GM19043 (cell line): ENCODE data around the gene TBC1D14.

ENCODE experiments used
- ATAC-seq: cut with Tn5 transposase; IDR thresholded peaks from one replicate; pipeline ENCODE4 v1.9.1; 2021; ENCODE audit warnings: low read depth; ENCODE audit not compliant: unreplicated experiment

TBC1D14 gene, protein sequence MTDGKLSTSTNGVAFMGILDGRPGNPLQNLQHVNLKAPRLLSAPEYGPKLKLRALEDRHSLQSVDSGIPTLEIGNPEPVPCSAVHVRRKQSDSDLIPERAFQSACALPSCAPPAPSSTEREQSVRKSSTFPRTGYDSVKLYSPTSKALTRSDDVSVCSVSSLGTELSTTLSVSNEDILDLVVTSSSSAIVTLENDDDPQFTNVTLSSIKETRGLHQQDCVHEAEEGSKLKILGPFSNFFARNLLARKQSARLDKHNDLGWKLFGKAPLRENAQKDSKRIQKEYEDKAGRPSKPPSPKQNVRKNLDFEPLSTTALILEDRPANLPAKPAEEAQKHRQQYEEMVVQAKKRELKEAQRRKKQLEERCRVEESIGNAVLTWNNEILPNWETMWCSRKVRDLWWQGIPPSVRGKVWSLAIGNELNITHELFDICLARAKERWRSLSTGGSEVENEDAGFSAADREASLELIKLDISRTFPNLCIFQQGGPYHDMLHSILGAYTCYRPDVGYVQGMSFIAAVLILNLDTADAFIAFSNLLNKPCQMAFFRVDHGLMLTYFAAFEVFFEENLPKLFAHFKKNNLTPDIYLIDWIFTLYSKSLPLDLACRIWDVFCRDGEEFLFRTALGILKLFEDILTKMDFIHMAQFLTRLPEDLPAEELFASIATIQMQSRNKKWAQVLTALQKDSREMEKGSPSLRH

DNA sequence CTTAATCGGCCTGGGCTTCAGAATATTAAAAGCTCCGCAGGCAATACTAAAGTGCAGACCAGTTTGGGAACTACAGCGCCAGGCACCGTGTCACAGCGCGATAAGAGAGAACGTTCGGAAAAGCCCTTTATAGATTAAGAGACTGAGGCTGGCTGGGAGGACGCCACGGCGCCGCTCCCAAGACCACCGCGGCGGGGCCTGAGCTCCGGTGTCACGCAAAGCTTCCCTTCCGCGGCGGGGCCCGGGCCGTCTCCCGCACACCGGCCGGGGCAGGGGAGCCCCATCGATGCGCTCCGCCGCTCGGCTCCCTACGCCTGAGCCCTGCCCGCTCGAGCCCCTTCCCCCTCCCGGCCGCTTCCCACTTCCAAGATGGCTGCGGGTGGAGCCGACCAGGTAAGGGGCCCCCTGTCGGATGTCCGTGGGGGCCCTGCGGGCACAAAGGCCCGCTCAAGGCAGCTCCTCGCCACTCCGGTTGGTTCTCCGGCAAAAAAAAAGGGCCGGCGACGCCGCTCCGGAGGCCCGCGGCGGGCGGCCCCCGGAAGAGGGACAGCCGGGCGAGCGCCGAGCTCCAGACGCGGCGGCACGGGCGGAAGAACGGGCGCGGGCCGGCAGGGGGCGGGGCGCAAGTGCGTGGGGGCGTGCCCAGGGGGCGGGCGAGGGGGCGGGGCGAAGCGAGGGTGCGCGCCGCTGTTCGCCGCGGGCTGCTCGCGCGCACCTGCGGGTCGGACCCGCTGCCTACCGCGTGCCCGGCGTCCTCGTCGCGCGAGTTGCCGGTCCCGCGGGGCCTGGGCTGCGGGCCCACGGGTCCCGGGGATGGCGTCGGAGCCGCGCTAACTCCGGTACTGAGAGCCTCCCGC, at the start of gene TBC1D14:
Gene TBC1D14, plus strand, starts transcription at position 714 of the 857 bp plus-strand sequence. CDS start 13,564 bp downstream, outside the sequence.
- peak; percentile 75 for ATAC-seq

DNA sequence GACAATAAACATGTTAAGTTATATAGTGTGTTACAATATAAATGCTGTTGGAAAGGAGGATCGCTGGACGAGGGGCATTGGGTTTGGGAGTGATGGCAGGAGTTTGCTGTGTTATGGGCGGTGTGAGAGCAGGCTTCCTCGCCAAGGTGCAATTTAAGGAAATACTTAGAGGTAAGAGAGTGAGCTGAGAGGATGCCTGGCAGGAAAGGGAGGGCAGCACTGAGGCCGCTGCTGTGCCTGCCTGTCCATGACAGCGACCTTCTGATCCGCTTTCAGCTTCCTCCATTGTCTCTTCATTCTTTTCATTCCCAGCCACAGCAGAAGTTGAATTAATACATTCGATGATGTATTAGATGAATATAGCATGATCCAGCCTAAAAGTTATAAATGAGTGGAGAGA, 41.2 kb upstream of the TBC1D14 start:
- no peak for ATAC-seq

DNA sequence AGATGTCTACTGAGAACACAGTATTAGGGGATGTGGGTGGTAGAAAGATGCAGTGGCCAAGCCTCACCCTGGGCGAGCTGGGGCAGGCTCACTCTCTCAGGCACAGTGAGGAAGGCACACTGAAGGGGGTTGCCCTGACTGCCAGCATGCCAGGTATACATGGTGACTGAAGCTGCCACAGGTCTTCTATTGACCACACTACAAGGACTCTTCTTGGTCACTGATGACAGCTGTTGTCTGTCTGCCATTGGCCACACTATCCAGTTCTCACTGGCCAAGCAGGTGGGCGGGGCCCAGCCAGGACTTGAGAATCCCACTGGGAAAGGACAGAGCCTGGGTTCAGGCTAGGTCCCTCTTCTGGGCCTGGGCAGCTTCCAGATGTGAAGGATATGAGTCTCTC, 39.7 kb upstream of the TBC1D14 start:
- no peak for ATAC-seq

DNA sequence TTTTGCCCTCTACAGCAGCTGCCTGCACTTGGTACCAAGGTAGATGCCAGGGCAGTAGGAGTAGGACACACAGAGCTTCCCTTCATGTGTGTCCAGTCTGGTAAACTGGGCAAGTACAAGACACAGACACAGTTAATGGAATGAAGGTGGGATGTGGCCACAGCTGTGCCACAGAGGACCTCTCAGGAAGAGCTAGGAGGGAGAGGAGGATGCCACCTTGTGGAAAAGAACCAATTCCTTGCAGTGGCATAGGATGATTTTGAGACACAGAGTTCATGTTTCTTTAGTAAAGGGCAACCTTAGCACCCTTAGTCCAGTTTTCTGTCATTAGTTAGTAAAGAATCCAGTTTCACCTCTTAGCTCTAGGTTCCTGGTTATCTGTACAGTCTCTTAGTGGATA, 36.3 kb upstream of the TBC1D14 start:
- no peak for ATAC-seq

DNA sequence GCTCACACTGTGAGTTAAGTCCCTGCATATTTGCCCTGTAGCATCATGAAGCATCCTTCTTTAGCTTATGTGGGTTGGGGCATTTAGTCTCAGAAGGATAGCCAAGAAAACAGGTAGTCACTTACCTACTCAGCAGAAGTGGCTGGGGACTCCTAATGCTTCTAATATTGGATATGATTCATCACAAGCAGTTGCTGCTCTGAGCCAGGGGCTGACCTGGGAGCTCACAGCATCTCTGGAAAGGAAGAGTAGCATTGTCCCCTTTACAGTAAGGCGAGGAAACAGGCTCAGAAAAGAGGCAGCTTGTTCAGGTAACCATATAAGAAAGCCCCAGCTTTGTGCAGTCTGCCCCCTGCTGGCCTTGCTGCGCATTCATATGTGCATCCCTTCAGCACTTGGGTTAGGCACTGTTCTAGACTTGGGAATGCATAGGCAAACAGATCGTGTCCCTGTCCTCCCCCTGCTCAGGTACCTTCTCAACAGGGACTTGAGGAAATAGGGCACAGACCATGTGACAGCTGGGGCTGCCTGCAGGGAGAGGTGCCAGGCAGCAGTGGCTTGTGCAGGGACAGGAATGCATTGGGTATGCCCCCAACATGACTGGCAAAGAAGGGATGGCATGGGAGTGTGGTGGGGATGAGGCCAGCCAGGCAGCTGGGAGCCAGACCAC, 35.7 kb upstream of the TBC1D14 start:
- ATAC-seq, result no peak

DNA sequence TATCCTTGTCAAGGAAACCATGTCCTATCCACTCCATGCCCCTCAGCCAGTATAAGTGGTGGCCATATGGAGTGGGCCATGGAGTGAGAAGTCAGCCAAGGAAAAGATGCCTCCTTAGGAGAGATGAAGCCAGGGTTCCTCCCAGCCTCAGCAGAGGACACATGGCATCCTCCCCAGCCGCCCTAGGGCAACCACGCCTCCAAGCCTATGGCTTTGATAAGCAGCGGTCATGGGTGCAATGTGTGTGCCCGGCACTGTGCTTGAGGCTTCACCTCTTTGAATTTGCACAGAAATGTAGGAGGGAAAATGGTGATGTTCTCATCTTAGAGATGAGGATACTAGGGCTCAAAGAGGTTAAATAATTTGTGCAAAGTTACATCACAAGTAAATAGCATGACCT, 34.6 kb upstream of the TBC1D14 start:
- ATAC-seq, result no peak

DNA sequence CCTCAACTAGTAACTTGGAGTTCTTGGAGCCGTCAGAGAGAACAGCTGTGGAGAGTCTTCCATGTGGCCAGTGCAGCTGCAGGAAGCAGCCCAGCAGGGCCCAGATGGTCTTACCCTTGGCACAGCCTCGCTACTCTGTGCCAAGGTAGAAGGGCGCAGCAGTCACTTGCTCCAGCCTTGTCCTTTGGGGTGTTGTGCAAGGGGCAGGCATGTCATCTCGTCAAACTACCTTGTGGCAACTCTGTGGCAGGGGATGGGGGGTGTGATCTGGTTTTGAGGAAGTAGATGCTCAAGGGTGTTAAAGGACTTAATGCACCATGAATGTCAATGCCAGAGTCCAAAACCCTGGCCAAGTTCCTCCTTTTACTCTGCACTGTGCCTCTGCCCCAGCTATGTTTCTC, 34.2 kb upstream of the TBC1D14 start:
- no peak for ATAC-seq

DNA sequence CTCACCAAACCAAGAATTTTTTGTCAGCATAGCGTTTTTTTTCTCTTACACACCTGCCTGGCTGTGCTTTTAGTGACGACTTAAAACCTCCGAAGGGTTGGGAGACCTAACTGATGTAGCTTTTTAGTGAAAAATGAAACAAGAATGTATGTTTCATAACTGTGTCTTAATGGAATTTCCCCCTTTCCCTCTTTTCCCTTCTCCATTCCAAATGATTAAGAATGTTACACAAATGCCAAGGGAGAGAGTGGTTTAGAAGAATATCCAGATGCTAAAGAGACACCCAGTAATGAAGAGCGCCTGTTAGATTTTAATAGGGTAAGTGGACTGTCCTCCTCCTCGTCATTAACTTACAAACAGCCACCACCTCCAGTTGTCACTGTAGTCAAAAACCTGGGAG, 33.2 kb upstream of the TBC1D14 start:
- ATAC-seq, result no peak

DNA sequence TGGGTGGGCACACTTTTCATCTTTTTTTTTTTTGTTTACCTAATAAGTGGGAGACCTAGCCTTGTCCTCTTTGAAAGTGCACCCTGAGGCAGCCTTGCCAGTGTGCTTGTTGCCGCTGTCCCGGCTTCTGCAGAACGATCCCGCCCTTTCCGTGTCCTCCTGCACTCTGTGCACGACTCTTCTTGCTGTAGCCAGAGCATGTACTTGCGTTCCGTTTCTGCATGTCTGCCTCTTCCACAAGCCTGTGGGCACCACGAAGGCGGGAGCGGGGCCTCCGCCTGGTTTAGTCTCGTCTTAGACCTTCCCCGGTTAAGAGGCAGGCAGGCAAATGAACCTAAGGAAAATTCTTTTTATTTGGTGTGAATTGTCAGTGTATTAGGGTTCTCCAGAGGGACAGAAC, 32.6 kb upstream of the TBC1D14 start:
- ATAC-seq, result no peak

DNA sequence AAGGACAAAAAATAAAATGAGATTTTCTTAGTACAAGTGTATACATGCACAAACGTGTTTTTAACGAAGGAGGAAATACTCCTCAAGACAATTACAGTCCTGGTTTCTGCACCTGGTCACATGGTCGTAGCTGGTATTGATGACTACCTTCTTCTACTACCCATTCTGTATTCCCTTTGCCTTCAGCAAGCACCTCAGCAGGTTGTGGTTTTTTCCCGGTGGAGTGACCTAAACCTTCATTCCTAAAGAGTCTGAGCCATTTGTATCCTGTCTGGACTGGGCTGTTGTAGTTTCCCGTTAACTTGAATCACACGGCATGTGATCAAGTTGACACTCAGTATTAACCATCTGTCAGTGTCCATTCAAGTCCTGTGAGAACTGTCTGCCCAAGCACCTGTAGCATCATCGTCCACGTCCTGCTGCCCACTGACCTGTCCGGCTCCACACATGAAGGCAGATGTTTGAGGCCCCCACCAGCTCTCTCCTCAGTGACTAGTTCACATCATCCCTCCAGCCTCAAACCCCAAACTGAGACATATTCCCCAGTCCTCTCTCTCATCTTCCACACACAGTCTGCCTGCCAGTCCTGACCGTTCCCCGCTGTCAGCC, 31.1 kb upstream of the TBC1D14 start:
- ATAC-seq, result no peak

DNA sequence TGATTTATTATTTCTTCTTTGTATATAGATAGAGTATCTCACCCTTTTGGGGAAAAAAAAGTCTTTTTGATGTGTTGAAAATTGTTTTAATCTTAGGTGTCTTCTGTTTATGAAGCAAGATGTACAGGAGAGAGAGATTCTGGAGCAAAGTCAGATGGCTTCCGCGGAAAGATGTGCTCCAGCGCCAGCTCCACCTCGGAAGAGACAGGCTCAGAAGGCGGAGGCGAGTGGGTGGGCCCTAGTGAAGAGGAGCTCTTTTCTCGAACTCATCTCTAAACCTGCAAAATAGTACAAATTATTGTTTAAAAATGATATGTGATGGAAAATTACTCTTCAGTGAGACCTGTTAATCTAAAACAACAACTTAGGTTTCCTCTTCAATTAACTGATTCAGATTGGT, 28.9 kb upstream of the TBC1D14 start:
- ATAC-seq, result no peak

DNA sequence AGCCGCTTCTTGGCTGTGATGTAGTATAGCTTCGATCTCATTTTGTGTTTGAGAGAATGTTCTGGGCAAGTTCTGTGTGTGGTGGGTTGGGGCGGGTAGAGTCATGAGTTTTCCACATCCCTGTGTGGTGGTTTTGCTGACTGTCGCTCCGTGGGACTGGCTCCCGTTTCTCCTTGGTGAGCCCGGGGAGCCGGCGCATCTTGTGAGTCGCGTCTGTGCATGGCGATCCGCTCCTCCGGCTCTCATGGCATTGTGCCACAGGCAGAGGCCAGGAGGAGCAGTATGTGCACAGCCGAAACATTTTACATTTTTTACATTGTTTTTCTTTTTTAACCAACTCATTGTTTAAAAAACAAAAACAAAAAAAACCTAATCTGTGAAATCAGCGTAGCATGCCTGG, 27.7 kb upstream of the TBC1D14 start:
- ATAC-seq, result no peak

DNA sequence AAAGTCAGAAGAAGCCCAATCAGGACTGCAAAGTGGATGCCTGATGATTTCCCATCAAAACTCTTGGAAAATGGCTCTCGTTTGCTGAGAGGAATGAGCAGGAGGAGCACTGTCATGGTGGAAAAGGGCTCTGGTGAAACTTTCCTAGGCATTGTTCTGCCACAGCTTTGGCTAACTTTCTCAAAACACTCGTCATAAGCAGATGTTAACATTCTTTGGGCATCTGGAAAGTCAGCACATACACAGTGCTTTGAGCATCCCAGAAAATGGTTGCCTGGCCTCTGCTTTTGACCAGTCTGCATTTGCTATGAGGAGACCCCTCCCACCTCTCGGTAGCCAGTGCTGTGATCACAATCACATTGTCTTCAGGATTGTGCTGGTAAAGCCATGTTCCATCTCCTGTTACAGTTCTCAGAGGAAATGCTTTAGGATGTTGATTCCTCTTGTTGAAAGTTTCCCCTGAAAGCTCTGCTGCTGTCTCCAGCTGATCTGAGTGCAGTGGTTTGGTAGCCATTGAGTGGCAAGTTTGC, 25.2 kb upstream of the TBC1D14 start:
- ATAC-seq, result no peak

DNA sequence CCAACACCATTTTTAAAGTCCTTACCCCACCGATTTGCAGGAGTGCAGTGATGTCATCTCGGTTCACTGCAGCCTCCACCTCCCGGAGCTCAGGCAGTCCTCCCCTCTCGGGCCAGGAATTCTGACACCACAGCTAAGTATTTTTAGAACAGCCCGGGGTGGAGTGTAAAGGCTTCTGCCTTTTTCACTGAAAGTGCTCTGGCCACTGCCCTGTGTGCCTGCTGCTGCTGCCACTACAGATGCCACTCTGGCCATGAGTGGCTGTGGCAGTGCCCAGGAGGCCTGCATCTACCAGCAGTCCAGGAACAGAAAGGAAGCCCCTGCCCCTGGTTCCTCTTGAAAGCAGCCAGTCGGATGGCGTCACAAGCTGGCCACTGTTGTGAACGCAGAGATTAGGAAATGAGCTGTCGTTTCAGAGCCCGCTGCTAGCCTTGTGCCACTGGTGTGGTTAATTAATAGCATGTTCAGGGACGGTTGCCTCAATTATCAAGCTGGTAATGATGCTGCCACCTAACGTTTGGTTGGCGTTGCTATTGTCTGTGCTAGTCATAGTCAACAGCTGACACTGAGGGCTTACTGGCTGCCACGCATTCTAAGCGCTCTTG, 23.6 kb upstream of the TBC1D14 start:
- peak; percentile 64 for ATAC-seq

DNA sequence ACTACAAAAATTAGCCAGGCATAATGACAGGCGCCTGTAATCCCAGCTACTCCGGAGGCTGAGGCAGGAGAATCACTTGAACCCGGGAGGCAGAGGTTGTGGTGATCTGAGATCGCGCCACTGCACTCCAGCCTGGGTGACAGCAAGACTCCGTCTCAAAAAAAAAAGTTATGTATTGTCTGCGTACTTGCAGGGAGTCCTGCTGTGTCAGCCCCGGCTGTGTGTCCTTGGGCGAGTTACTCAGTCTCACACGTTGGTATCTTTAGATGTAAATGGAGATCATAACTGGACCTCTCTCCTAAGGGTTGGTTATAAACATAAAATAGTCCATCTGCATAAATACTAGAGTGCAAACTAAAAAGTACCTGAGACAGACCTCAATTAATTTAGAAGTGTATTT, 22.7 kb upstream of the TBC1D14 start:
- no peak for ATAC-seq

DNA sequence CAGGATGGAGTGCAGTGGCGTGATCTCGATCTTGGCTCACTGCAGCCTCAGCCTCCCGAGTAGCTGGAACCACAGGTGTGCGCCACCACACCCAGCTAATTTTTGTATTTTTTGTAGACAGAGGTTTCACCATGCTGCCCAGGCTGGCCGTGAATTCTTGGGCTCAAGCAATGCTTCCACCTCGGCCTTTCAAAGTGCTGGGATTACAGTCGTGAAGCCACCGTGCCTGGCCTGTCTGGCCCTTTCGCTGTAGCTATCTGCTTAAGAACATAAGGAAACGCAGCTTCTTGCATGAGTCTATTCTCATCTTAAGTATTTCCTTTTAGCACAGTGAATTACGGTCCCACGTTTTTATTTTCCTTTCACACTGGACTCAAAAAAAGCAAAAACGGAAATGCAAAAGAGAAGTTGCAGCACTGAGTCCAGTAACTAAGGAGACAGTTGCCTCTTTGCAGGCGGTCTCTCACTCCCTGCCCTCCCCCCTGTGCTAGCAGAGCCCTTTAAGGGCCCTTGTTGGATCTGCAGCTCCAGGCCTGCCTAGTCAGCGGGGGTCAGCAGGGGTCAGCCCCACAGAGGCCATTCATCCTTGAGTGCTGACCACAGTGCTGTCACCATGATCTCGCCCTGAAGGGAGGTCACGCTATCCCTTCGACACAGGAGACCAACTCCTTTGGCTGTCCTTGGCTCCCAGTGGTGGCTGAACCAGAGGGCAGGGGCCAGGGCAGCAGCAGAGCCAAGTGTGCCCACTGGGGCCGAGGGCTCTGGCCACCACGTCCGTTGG, 21.8 kb upstream of the TBC1D14 start:
- ATAC-seq, result no peak

DNA sequence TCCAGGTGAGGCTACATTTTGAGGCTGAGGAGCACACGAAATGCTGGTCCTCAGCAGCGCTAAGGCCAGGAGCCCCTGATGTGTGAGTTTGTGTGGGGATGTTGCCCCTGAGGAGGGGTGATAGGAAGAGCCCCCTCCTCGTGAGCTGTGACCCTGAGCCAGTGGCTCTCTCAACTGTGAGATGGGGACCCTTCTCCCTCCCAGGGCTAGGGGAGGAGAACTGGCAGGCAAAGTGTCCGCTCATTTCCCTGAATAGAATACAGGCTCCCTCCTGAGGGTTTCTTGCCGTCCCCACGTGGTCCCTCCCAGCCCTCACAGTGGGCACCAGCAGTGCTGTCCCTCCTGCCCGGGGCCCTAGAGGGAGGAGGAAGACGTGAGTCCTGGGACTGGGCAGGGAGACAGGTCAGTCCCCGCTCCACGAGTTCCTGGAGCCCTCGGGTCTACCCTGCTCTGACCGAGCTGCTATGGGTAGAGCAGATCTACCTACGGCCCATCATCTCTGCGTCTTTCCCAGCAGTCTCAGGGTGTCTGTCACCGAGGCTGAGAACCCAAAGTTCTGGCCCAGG, 21.0 kb upstream of the TBC1D14 start:
- ATAC-seq, result no peak

DNA sequence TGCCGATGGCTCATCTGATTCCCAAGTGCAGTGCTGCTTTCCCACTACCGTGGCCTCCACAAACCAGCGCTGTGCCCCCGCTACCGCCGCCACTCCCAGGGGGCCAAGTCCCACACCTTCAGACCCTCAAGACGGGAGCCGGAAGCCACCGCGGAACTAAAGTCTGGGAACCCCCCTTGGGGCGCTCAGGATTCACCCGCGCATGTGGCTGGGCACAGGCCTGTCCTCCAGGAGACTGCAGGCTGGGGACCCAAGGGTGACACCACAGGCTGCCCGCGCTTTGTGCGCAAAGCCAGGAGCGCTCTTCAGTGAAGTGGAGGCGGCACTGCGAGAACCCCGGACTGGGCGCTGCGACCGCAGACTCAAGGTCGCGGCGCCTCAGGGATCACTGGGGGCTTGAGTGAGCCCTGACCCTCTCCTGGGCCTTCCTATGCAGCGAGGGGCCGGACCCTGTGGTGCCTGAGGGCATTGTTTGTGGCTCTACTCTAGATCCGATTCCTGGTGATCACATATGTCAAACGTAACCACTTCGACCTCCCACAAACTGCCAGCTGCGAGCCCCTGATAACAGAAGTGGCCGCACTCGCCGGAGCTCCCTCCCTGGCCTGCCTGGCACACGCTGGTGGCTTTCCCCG, 20.4 kb upstream of the TBC1D14 start:
- ATAC-seq, result no peak
